Spleen (tissue), 11 donors: ENCODE measurements around the gene DRD1. TPM values are rescaled to one million over a fixed set of nuclear protein-coding genes. Genes with fewer than 3 reads are reported as not detected.

ENCODE experiments used
- DNase-seq: peaks from one replicate; pipeline ENCODE4 v3.0.0-alpha.2; 2020
- H3K27ac ChIP-seq, 8 donors: fragments of 200-600 bp; sonication (generic) in 7 of 8; 1 replicate in 4 of 8; 2 replicates in 4 of 8; pipeline versions ENCODE4 v1.5.0 to v1.8.0; 2016 to 2021; ENCODE audit warnings: inconsistent platforms in 4 of 8, mild to moderate bottlenecking in 4 of 8, moderate library complexity in 1 of 8
- H3K27me3 ChIP-seq, 7 donors: fragments of 200-600 bp; sonication (generic) in 6 of 7; replicated peaks in 1 of 7; 1 replicate in 4 of 7; 2 replicates in 3 of 7; pipeline versions ENCODE4 v1.5.0 to v1.8.0; 2016 to 2021; ENCODE audit warnings: inconsistent platforms in 3 of 7, mild to moderate bottlenecking in 1 of 7
- H3K36me3 ChIP-seq, 6 donors: fragments of 200-600 bp; sonication (generic) in 5 of 6; 1 replicate in 4 of 6; 2 replicates in 2 of 6; pipeline versions ENCODE4 v1.5.0 to v1.8.0; 2016 to 2021; ENCODE audit warnings: inconsistent platforms in 2 of 6
- H3K4me1 ChIP-seq, 6 donors: fragments of 200-600 bp; sonication (generic) in 5 of 6; 1 replicate in 3 of 6; 2 replicates in 3 of 6; pipeline versions ENCODE4 v1.5.0 to v1.8.0; 2016 to 2021; ENCODE audit warnings: inconsistent platforms in 3 of 6
- H3K4me3 ChIP-seq, 8 donors: fragments of 200-600 bp; sonication (generic) in 7 of 8; 1 replicate in 4 of 8; 2 replicates in 4 of 8; pipeline versions ENCODE4 v1.5.0 to v1.8.0; 2016 to 2021; ENCODE audit warnings: inconsistent platforms in 4 of 8, mild to moderate bottlenecking in 4 of 8, moderate library complexity in 2 of 8
- H3K9me3 ChIP-seq, 8 donors: fragments of 200-600 bp; sonication (generic) in 7 of 8; 1 replicate in 4 of 8; 2 replicates in 4 of 8; pipeline versions ENCODE4 v1.5.0 to v1.8.0; 2016 to 2021; ENCODE audit warnings: inconsistent platforms in 4 of 8
- CTCF ChIP-seq, 11 experiments: fragments of 200-600 bp in 7 of 11; fragments of 450-650 bp in 4 of 11; sonication (generic) in 4 of 11; IDR thresholded peaks in 8 of 11; conservative IDR thresholded peaks in 3 of 11; 1 replicate in 7 of 11; 2 replicates in 4 of 11; pipeline versions ENCODE4 v1.4.0 to v1.8.0; 2016 to 2021; ENCODE audit warnings: antibody characterized with exemption in 11 of 11, inconsistent platforms in 4 of 11, mild to moderate bottlenecking in 1 of 11
- POLR2A ChIP-seq, 3 donors: fragments of 450-650 bp; IDR thresholded peaks; one replicate each; pipeline ENCODE4 v1.5.1; 2017; ENCODE audit warnings: antibody characterized with exemption in 3 of 3, mild to moderate bottlenecking in 1 of 3
- POLR2AphosphoS5 ChIP-seq, 3 donors: sonication (generic); formaldehyde crosslinking; IDR thresholded peaks; one replicate each; pipeline ENCODE4 v1.5.1; 2017; ENCODE audit warnings: antibody characterized with exemption in 3 of 3
- WGBS, 5 donors: extraction: QIAGEN DNeasy Blood & Tissue Kit in 3 of 5; methylation state at CpG; one replicate each; pipeline versions ENCODE4 v1.1.5 to v1.1.7; 2013 to 2018; 5-methylcytosine and 5-hydroxymethylcytosine counted together
- intact Hi-C: fragments of 100-400 bp; cut with DNase I; formaldehyde crosslinking; loops from one replicate; pipeline ENCODE4 v1.15.0; 2023; ENCODE audit warnings: low total_unique reads
- polyA plus RNA-seq, 3 donors: library from polyadenylated mRNA; stranded (reverse); fragments of 200-250 nt; gene quantifications; one replicate each; pipeline ENCODE4 v1.2.1, GENCODE V29; 2013
- total RNA-seq, 7 donors: library from RNA; depleted of rRNA in 3 of 7; stranded (reverse); fragments of >200 nt in 3 of 7; fragmentation: NEBNext Ultra II Directional in 4 of 7; extraction: Animal tissue kit (Norgen Biotek cat#: 25700) in 4 of 7; gene quantifications; one replicate each; pipeline versions ENCODE4 v1.1.0 to v1.2.1, GENCODE V29; 2016 to 2021
- donor health status: healthy with polysubstance abuse.
- donor health status: DM: no; HTN: no; CAD: no; lungs with moderate emphysema.
- donor health status: DM: no; HTN: no; CAD: no.
- donor health status: Bipolar disorder and iron deficiency.
- donor health status: healthy.
- donor health status: DM: no; HTN: no; CAD: no.
- donor health status: DM: yes; HTN: yes; CAD: no.

DRD1 gene
- total and polyA plus RNA-seq, 10 donors = 0.03 to 0.83 (median 0.11) TPM; not detected in 3

- 96 to 99% (median 98%) methylated on average over 24 to 26 of the region's 26 CpGs for WGBS, 5 donors
- no peak for TF ChIP-seq CTCF (IDR thresholded peaks at IDR 0.05 in 8 of 11, conservative IDR thresholded peaks at IDR 0.05 in 3 of 11)
- peak in 1 of 3 donors; percentile 33 for TF ChIP-seq POLR2AphosphoS5 (IDR thresholded peaks at IDR 0.05)
- H3K27me3 ChIP-seq = no peaks in the 10 kb centered on the region
- DNase-seq = peak; percentile 77
- peaks cover 9 to 85% (median 40%) of the 10 kb centered on the region in 6 donors for H3K4me1 ChIP-seq
- no peak overlapping the region for H3K4me3 ChIP-seq
- H3K36me3 ChIP-seq = peaks cover 0 to 75% (median 8%) of the 10 kb centered on the region in 6 donors
- no peak overlapping the region for H3K27ac ChIP-seq
- no peaks in the 10 kb centered on the region for H3K9me3 ChIP-seq
- intact Hi-C loops = no loop called here
Observed at GRCh38 chr5:175484322-175484721, 40.3 kb upstream of the DRD1 start.

GRCh38 chr5:175483337-175483736 is 39.4 kb upstream of the DRD1 start:
- TF ChIP-seq POLR2AphosphoS5 (IDR thresholded peaks at IDR 0.05) (no peak), CTCF (IDR thresholded peaks at IDR 0.05 in 8 of 11, conservative IDR thresholded peaks at IDR 0.05 in 3 of 11) (no peak), POLR2A (IDR thresholded peaks at IDR 0.05) (no peak)
- Histone ChIP-seq H3K9me3 (no peaks in the 10 kb centered on the region), H3K4me3 (no peak overlapping the region), H3K4me1 (peaks cover 10 to 84% (median 43%) of the 10 kb centered on the region in 6 donors), H3K27me3 (peaks cover 0 to under 1% (median 0%) of the 10 kb centered on the region in 7 donors), H3K27ac (no peak overlapping the region), H3K36me3 (peaks cover 0 to 65% (median 8%) of the 10 kb centered on the region in 6 donors)
- WGBS, 5 donors = 78 to 90% (median 87%) methylated on average over 8 of the region's 8 CpGs
- intact Hi-C loops = no loop called here
- no peak for DNase-seq

- peak overlapping the region; percentile 63 to 90 (median 85) for H3K27ac ChIP-seq
- no peaks in the 10 kb centered on the region for H3K9me3 ChIP-seq
- no peak for TF ChIP-seq POLR2AphosphoS5 (IDR thresholded peaks at IDR 0.05)
- TF ChIP-seq CTCF (IDR thresholded peaks at IDR 0.05 in 8 of 11, conservative IDR thresholded peaks at IDR 0.05 in 3 of 11) = no peak
- TF ChIP-seq POLR2A (IDR thresholded peaks at IDR 0.05) = no peak
- peaks cover 0 to 28% (median 5%) of the 10 kb centered on the region in 6 donors for H3K36me3 ChIP-seq
- peaks cover 0 to 5% (median 0%) of the 10 kb centered on the region in 7 donors for H3K27me3 ChIP-seq
- 35 to 40% (median 39%) methylated on average over 13 of the region's 13 CpGs for WGBS, 5 donors
- DNase-seq = no peak
- H3K4me3 ChIP-seq = peak overlapping the region; percentile 60 to 99 (median 96)
- intact Hi-C loops = no loop called here
- peaks cover 10 to 62% (median 40%) of the 10 kb centered on the region in 6 donors for H3K4me1 ChIP-seq
Observed at GRCh38 chr5:175479125-175479881, 35.3 kb upstream of the DRD1 start.

- 0 to 4% (median 1%) methylated on average over 9 to 94 of the region's 94 CpGs for WGBS, 5 donors
- intact Hi-C loops = no loop called here
- peaks cover 0 to 21% (median 0%) of the 10 kb centered on the region in 6 donors for H3K36me3 ChIP-seq
- peak; percentile 94 for DNase-seq
- peak; percentile 79 to 86 (median 84) for TF ChIP-seq POLR2AphosphoS5 (IDR thresholded peaks at IDR 0.05)
- no peak for TF ChIP-seq CTCF (IDR thresholded peaks at IDR 0.05 in 8 of 11, conservative IDR thresholded peaks at IDR 0.05 in 3 of 11)
- H3K27ac ChIP-seq = peak within 1 kb of the TSS; percentile 63 to 90 (median 85)
- H3K9me3 ChIP-seq = no peaks in the 10 kb centered on the region
- H3K27me3 ChIP-seq = peaks cover 0 to 5% (median 0%) of the 10 kb centered on the region in 7 donors
- peak within 1 kb of the TSS; percentile 60 to 99 (median 96) for H3K4me3 ChIP-seq
- peaks cover 10 to 54% (median 38%) of the 10 kb centered on the region in 6 donors for H3K4me1 ChIP-seq
Observed at GRCh38 chr5:175478384-175479124, 34.6 kb upstream of the DRD1 start, which contains the start of gene SFXN1. Gene SFXN1, plus strand, starts transcription at chr5:175478560. Its CDS starts 13,544 bp downstream, at chr5:175492104.
